NCI-H524 treated with DMSO at 0.1 percent for 48 hours (cell line): Measurements from ENCODE around the gene PUM2.

ENCODE experiments used
- DNase-seq: peaks from one replicate; lab custom pipeline; 2025; lab: John Stamatoyannopoulos, UW

Gene PUM2

GRCh38 chr2:20230114-20230425 is 120.6 kb downstream of the PUM2 start:
- DNase-seq = no peak

GRCh38 chr2:20229322-20230113 is 121.1 kb downstream of the PUM2 start:
- no peak for DNase-seq

DNA sequence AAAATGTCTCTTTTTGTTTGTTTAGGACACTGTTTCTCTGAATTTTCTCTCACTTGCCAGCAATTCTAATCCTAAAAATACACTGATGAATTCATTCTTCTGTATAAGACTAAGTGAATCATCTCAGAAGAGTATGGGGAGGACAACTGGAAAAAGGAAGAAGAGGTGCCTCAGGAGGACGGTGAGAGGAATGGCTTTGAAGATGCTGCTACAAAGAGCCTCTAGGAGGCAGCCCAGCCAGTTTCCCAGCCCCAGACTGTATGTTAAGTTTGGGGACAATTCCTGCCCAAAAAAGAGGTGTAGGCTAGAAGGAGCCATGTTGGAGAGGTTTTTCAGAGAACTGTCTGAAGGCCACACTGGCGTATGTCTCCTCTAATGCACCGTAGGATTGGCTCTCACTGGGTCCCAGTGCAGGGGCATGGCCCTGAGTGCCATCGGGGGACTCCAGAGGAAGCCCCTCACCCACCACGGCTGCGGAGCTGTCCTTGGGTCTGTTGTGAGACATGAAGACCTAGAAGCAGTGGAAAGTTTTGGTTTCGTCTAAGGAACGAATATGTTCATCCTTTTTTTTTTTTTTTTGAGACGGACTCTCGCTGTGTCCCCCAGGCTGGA is 122.6 kb downstream of the PUM2 start:
- DNase-seq = no peak

GRCh38 chr2:20226152-20226545 is 124.5 kb downstream of the PUM2 start:
- DNase-seq = no peak

DNA sequence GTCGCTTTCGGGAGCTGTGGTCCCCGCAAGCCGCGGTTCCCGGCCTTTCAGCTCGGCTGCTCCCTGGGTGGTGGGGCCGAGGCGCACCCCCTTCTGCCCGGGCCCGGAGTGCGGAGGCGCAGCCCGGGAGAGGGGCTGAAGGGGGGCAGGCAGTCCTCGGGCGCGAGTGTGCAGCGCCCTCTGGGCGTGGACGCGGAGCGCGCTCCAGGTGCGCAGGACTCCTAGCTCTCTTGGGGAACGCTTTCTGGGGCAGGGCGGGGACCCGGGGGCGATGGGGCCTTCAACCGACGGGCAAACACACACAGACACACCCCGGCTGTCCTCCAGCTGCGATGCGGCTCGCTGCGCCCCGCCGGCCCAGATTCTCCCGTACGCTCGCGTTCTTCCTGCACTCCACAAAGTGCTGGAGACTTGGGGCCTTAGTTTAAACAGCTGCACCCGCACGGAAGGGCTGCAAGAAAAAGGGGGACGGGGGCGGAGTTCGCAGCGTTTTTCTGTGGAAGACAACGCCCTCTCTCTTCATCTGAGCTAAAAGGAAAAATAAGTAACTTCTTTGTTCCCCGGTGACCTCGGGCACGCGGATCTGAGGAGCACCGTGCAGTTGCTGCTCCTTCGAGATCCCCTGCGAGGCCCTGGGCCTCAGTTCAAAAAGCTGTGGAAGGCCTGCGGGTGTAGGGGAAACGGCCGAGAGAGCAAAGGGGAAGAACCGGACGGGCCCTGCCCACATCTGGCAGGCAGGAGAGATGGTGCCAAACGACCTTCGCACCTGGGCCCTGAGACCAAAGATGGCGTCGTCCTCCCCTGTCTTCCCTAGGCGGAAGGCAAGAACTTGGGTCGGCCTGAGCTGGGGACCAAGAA is 125.1 kb downstream of the PUM2 start:
- DNase-seq = no peak

- no peak for DNase-seq
These were observed 125.8 kb downstream of the PUM2 start, which contains the start of gene SDC1 for GRCh38 chr2:20224716-20225293. TSS of gene SDC1 (minus strand) at chr2:20225130. CDS start at chr2:20224867, 263 bp downstream.

DNA sequence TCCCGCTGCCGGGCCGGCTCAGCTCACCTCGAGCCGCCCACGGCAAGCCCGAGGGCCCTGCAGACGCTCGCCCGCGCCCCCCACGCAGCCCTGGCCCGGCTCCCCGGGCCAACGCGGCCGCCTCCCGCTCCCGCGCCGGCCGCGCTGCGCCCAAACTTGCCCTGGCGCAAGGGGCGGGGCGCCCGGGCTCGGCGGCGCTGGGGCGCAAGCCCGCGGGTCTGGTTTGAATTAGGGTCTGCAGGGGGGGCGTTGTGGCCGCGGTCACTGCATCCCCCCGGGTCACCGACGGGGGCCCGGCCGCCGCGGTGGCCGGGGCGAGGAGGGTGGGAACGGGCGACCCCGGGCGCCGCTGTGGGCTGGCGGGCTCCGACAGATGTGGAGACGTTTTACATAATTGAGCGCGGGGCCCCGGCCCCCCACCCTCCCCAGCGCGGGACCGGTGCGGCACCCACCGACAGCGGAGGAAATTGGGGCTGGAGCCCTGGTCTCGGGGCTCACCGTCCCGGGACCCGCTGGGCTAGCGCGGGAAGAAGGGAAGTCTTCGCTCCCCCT is 126.4 kb downstream of the PUM2 start:
- no peak for DNase-seq

GRCh38 chr2:20223407-20224163 is 127.1 kb downstream of the PUM2 start:
- DNase-seq = no peak

GRCh38 chr2:20222769-20223406 is 127.8 kb downstream of the PUM2 start:
- no peak for DNase-seq

DNA sequence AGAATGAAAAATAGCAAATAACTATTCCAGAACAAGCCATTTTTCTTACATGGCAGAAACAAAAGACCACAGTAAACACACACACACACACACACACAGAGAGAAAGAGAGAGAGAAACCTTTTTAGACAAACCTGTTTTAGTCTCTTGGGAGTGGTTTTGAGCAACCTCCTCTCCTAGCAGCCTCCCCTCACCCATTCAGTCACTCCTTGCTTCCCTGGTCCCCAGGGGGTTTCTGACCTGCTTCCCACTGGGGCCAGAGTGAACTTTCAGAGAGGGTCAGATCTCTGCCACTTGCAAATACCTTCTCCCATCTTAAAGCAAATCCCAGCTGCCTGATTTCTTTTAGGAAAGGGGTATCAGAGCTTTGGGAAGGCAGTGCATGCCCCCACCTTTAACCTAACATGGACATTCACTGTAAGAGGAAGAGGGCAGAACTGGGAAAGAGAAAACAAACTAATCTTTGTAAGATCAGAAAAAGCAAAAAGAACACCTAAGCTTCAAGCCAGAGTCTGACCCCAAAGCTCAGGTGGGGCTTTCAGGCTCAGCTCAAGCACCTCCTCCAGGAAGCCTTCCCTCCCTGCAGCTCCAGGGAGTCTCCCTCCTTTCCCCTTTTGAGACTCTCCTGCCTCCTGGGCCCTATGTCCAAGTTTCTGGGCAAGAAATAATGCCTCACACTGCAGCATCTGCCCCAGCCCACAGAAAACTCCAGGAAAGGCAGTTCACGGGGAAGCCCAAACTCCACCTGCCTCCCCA is 128.5 kb downstream of the PUM2 start:
- no peak for DNase-seq

DNA sequence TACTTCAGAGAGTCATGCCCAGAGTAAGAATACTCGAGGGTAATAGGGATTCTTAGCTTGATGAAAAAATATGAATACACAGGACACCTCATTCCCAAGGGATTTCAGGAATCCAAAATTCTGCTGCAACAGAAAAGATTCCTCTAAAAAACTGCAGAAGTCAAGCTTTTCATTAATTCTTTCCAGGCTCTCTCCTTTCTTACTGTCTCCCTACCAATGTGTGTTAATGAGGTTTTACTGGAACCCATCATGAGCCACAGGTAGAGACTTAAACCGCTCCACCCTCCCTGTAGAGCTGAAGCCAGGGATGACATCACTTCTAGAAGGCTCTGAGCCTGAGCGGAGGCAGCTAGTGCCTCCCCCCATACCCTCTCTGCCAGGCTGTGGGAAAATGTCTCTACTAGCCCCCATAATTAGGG is 129.1 kb downstream of the PUM2 start:
- DNase-seq = no peak

DNA sequence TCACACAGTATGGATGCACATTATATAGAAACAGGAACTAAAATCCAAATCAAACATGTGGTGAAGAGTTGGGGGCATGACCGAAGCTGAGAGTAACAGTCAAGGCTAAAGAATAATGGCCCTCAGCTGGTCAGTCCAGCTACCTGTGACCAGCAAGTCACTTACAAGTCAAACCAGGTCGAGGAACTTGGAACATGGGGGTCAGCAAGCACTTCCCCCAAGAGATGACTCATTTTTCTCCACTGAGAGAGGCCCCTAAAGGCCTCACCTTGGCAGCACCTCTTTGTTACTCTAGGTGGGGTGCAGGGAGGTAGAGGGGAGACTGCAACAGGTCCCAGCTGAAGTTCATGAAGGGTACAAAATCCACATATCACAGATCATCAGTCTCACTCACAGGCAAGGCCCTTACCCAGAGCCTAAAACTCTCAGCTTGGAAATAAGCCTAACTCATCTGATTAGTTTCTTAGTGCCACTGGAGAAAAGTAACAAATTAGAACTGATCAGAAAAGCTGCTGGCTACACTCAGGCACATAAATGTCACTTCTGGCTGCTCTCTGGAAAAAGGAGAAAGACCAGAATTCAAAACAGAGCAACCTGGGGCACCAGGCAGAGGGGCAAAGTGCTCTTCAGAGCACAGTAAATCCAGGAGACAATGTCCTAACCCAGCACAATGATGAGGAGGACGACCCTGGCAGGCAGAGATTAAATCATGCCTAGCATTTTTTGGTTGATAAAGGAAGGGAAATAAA is 129.7 kb downstream of the PUM2 start:
- no peak for DNase-seq

DNA sequence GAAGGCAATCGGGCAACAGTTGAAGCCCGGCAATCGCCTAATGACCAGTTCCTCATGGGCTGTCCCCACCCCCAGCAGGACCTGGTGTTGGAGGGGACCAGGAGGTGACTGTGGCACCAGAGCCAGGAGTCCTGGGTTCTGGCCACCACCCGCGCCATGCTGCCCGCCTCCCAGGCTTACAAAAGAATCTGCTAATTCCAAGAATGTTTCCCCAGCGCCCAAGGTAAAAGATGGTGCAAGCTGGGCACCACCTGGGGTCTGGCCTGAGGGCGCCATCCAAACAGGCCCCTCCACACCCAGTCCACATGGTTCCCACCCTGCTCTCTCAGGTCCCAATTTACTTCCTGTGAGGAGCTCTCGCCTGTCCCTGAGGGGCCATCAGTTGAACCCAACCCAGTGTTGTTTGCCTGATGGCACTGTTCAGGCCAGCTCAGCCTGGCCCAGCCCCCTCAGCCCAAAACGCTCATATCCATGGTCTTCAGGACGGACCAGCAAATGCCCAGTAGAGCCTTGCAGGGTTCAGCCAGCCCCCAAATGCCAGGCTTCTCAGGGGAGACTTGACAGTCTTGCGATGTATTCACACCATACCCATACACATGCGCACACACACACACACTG is 130.8 kb downstream of the PUM2 start:
- no peak for DNase-seq

- no peak for DNase-seq
These were observed 132.0 kb downstream of the PUM2 start for GRCh38 chr2:20218331-20219320.

DNA sequence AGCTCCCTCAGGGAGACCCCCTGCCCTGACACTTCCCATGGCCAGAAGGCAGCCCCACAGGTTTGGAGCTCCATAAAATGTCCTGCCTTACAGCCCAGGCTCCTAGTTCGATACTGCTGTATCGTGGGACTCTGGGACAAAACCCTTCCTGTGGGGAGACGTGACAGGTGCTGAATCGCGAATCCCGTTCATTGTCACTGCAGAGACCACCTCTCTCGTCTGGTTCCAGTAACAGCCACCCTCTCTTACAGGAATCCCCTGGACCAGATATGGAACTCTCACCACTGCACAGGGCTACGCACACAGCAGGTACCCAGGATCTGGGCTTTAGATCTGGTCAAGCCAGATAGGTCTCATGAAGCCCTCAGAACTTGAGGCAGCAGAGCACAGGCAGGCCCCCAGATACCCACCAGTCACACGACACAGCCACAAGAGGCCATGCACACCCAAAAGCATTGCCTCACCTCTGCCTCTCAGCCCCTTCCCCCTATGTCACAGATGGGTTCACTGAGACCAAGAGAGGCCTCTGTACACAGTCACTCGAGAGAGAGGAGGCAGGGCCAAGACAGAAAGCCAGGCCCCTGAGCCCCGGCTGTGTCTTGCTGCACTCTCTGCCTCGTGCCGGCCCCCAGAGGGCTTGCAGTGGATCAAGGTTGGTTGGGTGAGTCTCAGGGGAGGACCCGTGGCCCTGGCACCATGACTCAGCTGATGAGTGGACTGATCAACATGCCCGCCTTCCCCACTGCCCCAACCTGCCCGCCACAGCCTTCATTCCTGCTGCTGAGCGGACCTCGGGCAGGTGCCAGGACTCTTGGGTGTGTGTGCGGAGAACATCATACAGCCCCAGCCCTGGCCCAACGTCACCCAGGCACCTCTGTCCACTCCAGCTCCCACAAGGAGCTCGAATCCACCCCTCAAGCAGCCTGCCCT is 133.3 kb downstream of the PUM2 start:
- no peak for DNase-seq

- no peak for DNase-seq
These were observed 134.3 kb downstream of the PUM2 start for GRCh38 chr2:20216130-20217025.
